ENCODE measurements around the gene DDX46.

The DDX46 gene

DNA sequence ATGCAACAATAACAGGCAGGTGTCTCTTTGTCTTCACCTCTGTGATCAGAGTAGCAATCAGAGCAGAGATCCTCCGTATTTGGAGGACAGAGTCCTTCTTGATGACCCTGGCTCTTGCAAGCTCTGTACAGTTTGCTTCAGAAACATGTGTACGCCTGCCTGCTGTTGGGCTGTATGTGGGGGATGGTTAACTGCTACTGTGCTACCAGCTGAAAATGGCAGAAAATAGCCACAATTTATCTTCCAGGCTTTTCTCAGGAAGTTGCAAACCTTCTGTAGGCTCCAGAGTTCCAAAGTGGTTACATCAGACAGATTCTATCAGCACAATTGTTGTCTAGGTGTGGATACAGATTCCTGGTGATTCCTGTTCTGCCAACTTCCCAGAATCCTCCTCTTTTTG is 35.5 kb downstream of the DDX46 start:
- Mint-ChIP-seq H3K4me3 (no peak overlapping the region), H3K4me1 (ENCODE audit: low read depth) (no peaks in the 10 kb centered on the region), H3K27me3 (no peaks in the 10 kb centered on the region), H3K36me3 (ENCODE audit: low read depth) (peaks cover 93% of the 10 kb centered on the region), H3K9me3 (no peaks in the 10 kb centered on the region), H3K27ac (no peak overlapping the region)
- intact Hi-C loops (cut with micrococcal nuclease) = no loop called here

DNA sequence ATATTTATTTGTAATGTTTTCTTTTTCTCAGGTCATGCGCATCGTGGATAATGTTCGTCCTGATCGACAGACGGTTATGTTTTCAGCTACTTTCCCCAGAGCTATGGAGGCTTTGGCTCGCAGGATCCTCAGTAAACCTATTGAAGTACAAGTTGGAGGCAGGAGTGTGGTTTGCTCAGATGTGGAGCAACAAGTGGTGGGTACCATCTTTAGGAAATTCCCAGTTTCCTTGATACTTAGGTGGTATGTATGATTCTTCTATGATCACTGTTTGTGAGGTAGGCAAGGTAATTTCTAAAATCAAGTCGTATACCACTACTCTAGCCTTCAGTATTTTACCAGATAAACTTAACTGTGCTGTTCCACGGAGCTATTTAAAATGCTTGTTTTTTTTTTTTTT is 36.2 kb downstream of the DDX46 start:
- Mint-ChIP-seq H3K9me3 (no peaks in the 10 kb centered on the region), H3K27ac (no peak overlapping the region), H3K4me1 (ENCODE audit: low read depth) (no peaks in the 10 kb centered on the region), H3K27me3 (no peaks in the 10 kb centered on the region), H3K4me3 (no peak overlapping the region), H3K36me3 (ENCODE audit: low read depth) (peaks cover 93% of the 10 kb centered on the region)
- intact Hi-C loops (cut with micrococcal nuclease) = no loop called here

DNA sequence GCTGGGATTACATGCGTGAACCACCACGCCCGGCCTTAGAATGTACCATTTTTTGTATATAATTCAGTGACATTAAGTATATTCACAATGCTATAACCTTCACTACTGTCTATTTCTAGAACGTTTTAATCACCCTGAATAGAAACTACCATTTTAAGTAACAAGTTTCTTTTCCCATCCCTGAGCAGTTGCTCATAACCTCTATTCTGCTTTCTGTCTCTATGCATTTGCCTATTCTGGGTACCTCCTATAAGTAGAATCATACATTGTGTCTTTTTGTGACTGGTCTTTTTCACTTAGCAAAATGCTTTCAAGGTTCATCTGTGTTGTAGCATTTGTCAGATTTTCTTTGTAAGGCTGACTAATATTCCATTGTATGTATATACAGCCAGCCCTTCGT is 39.9 kb downstream of the DDX46 start:
- Mint-ChIP-seq H3K27me3 (no peaks in the 10 kb centered on the region), H3K27ac (no peak overlapping the region), H3K36me3 (ENCODE audit: low read depth) (peaks cover 93% of the 10 kb centered on the region), H3K9me3 (no peaks in the 10 kb centered on the region), H3K4me3 (no peak overlapping the region), H3K4me1 (ENCODE audit: low read depth) (no peaks in the 10 kb centered on the region)
- intact Hi-C loops (cut with micrococcal nuclease) = no loop called here

DNA sequence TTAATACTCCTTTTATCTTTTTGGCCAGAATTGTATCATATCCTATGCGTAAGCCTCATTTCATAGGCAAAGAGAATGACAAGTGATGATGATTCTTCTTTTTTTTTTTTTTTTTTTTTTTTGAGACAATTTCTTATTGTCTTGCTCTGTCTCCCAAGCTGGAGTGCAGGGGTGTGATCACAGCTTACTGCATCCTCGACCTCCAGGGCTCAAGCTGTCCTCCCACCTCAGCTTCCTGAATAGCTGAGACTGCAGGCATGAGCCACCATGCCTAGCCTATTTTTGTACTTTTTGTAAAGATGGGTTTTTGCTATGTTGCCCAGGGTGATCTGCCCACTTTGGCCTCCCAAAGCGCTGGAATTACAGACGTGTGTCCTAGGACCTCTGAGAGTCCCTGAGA is 45.2 kb downstream of the DDX46 start:
- Mint-ChIP-seq H3K4me3 (no peak overlapping the region), H3K27ac (no peak overlapping the region), H3K9me3 (no peaks in the 10 kb centered on the region), H3K27me3 (no peaks in the 10 kb centered on the region), H3K4me1 (ENCODE audit: low read depth) (no peaks in the 10 kb centered on the region), H3K36me3 (ENCODE audit: low read depth) (peaks cover 88% of the 10 kb centered on the region)
- intact Hi-C loops (cut with micrococcal nuclease) = no loop called here

DNA sequence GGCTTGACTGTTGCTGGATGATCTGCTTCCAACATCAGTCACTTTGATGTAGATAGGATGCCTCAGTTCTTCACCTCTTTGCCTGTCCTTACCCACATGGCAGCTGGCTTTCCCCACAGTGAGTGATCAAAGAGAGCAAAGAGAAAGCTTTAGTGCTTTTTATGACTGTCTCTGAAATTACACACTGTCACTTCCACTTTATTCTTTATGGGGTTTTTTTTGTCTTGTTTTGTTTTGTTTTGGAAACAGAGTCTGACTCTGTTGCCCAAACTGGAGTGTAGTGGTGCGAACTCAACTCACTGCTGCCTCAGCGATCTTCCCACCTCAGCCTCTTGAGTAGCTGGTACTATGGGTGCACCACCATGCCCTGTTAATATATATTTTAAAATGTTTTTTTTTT is 54.8 kb downstream of the DDX46 start:
- no peaks in the 10 kb centered on the region for H3K27me3 Mint-ChIP-seq
- peaks cover 76% of the 10 kb centered on the region for H3K36me3 Mint-ChIP-seq (ENCODE audit: low read depth)
- H3K4me3 Mint-ChIP-seq = no peak overlapping the region

DNA sequence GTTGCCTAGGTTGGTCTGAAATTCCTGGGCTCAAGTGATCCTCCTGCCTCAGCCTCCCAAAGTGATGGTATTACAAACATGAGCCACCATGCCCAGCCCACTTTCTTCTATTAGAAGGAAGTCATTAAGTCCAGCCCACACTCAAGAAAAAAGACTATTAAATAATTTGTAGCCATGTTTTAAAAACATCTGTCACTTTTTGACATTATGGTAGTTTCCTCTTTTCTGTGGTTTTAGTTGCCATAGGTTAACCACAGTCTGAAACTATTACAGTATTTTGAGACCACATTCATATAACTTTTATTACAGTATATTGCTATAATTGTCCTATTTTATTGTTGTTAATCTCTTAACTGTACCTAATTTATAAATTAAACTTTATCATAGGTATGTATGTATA is 55.2 kb downstream of the DDX46 start:
- H3K4me1 Mint-ChIP-seq (ENCODE audit: low read depth) = peaks cover 9% of the 10 kb centered on the region
- no peak overlapping the region for H3K4me3 Mint-ChIP-seq
- intact Hi-C loops (cut with micrococcal nuclease) = no loop called here
- no peak overlapping the region for H3K27ac Mint-ChIP-seq
- no peaks in the 10 kb centered on the region for H3K27me3 Mint-ChIP-seq
- H3K9me3 Mint-ChIP-seq = no peaks in the 10 kb centered on the region
- H3K36me3 Mint-ChIP-seq (ENCODE audit: low read depth) = peaks cover 76% of the 10 kb centered on the region

More for the DNA sequence above, 54.8 kb downstream of the DDX46 start:
- intact Hi-C loops (cut with micrococcal nuclease) = no loop called here
- H3K27ac Mint-ChIP-seq = no peak overlapping the region
- no peaks in the 10 kb centered on the region for H3K9me3 Mint-ChIP-seq
- peaks cover 9% of the 10 kb centered on the region for H3K4me1 Mint-ChIP-seq (ENCODE audit: low read depth)

DNA sequence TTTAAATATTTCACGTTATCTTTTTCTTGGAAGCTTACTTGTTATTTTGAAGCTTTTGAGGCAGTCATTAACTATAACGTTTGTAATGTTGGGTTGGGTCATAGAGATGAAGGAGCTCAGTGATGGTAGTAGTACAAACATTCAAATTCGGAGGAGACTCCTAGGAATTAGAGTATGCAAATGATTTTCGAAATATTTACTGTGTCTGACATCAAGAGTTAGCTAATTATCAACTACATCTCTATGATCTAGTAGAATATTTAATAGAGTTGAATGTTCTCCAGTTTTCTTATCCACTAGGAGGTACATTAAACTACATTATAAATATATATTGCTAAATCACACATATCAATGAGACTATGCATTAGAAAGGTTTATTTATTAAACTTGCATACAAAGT is 58.4 kb downstream of the DDX46 start:
- no peaks in the 10 kb centered on the region for H3K9me3 Mint-ChIP-seq
- no peaks in the 10 kb centered on the region for H3K27me3 Mint-ChIP-seq
- peaks cover 88% of the 10 kb centered on the region for H3K36me3 Mint-ChIP-seq (ENCODE audit: low read depth)
- intact Hi-C loops (cut with micrococcal nuclease) = no loop called here
- H3K4me3 Mint-ChIP-seq = no peak overlapping the region
- peaks cover 9% of the 10 kb centered on the region for H3K4me1 Mint-ChIP-seq (ENCODE audit: low read depth)
- H3K27ac Mint-ChIP-seq = no peak overlapping the region

DNA sequence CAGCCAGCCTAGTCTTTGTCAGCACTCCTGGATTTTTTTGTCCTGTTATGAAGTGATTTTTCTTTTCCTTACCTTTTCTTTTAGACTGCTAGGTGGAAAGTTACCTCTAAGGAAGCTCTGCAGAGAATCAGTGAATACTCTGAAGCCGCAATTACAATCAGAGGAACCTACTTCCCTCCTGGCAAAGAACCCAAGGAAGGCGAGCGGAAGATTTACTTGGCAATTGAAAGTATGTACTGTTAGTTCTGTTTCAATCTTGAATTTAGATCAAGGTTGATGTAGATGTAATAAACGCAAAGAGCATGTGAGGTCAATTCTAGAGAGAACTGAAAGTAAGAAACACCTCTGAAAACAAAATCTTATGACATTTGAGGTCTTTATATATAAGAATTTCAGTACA is 60.2 kb downstream of the DDX46 start:
- Mint-ChIP-seq H3K27me3 (no peaks in the 10 kb centered on the region), H3K4me1 (ENCODE audit: low read depth) (peaks cover 1% of the 10 kb centered on the region), H3K9me3 (no peaks in the 10 kb centered on the region), H3K27ac (no peak overlapping the region), H3K36me3 (ENCODE audit: low read depth) (peaks cover 87% of the 10 kb centered on the region), H3K4me3 (no peak overlapping the region)
- intact Hi-C loops (cut with micrococcal nuclease) = no loop called here

DNA sequence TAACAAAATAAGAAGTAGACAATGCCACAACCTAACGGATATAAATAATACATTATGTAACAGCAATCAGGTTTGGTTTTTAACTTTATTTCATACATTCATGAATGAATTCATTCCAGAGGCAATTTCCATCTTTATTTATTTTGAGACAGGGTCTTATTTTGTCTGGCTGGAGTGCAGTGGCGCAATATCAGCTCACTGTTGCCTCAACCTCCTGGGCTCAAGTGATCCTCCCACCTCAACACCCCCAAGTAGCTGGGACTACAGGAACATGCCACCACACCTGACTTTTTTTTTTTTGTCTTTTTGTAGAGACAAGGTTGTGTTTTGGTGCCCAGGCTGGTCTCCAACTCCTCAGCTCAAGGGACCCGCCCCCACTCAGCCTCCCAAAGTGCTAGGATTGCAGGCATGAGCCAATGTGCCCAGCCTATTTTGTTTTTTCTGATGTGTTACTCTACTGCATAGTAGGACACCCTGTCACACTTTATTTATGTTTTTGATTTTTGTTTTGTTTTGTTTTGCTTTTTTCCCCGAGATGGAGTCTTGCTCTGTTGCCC is 60.9 kb downstream of the DDX46 start:
- H3K27me3 Mint-ChIP-seq = no peaks in the 10 kb centered on the region
- H3K4me3 Mint-ChIP-seq = no peak overlapping the region
- H3K4me1 Mint-ChIP-seq (ENCODE audit: low read depth) = no peaks in the 10 kb centered on the region
- H3K27ac Mint-ChIP-seq = no peak overlapping the region
- intact Hi-C loops (cut with micrococcal nuclease) = no loop called here
- peaks cover 87% of the 10 kb centered on the region for H3K36me3 Mint-ChIP-seq (ENCODE audit: low read depth)
- no peaks in the 10 kb centered on the region for H3K9me3 Mint-ChIP-seq

DNA sequence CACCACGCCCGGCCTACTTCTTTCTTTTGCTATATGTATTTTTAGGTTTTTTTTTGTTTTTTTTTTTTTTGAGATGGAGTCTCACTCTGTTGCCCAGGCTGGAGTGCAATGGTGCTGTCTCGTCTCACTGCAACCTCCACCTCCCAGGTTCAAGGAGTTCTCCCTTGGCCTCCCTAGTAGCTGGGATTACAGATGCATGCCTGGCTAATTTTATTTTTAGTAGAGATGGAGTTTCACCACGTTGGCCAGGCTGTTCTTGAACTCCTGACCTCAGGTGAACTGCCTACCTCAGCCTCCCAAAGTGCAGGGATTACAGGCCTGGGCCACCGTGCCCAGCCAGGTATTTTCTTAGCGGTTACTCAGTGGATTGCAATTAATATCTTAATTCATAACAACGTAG is 63.3 kb downstream of the DDX46 start:
- H3K4me3 Mint-ChIP-seq = no peak overlapping the region
- no peaks in the 10 kb centered on the region for H3K27me3 Mint-ChIP-seq
- intact Hi-C loops (cut with micrococcal nuclease) = no loop called here
- H3K27ac Mint-ChIP-seq = no peak overlapping the region
- H3K9me3 Mint-ChIP-seq = no peaks in the 10 kb centered on the region
- peaks cover 8% of the 10 kb centered on the region for H3K4me1 Mint-ChIP-seq (ENCODE audit: low read depth)
- peaks cover 88% of the 10 kb centered on the region for H3K36me3 Mint-ChIP-seq (ENCODE audit: low read depth)

DNA sequence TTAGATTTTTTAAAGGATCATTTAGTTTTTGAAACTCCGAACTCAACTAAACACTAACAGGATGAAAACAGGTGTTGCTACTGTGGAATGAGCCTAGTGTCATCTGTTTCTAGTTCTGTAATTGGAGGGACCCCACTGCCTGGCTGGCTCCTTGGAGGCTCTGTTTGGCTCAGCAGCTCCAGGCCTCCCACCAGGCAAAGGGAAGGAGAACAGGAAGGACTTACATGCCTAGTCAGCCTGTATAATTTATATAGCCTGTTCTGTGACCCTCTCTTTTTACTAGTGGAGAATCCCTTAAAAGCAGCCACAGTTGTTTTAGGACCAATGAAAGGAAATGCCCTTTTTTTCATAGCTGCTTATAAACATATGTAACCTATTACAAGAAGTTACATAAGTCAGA is 66.1 kb downstream of the DDX46 start:
- no peaks in the 10 kb centered on the region for H3K27me3 Mint-ChIP-seq
- intact Hi-C loops (cut with micrococcal nuclease) = no loop called here
- peaks cover 8% of the 10 kb centered on the region for H3K4me1 Mint-ChIP-seq (ENCODE audit: low read depth)
- no peaks in the 10 kb centered on the region for H3K9me3 Mint-ChIP-seq
- H3K27ac Mint-ChIP-seq = no peak overlapping the region
- no peak overlapping the region for H3K4me3 Mint-ChIP-seq
- peaks cover 82% of the 10 kb centered on the region for H3K36me3 Mint-ChIP-seq (ENCODE audit: low read depth)

DNA sequence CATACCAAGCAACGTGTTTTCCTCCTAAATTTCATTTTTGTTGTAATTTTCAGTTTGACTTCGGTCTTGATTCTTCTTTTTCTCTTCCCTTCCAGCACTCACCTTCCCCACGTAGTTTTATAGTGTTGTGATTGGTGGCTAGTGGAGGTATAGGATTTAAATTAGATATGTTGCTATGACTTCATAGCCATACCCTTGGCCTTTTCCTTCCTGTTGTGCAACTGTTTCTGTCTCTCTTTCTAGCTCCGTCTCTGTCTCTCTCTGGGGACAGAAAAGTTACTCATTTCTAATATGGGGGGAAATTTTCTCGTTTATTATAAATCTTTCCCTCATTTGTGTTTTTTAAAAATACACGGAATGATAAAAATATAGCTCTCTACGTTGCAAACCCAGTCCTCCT is 66.6 kb downstream of the DDX46 start:
- Mint-ChIP-seq H3K4me1 (ENCODE audit: low read depth) (peaks cover 8% of the 10 kb centered on the region), H3K27me3 (no peaks in the 10 kb centered on the region), H3K9me3 (no peaks in the 10 kb centered on the region), H3K27ac (no peak overlapping the region), H3K4me3 (no peak overlapping the region), H3K36me3 (ENCODE audit: low read depth) (peaks cover 77% of the 10 kb centered on the region)
- intact Hi-C loops (cut with micrococcal nuclease) = no loop called here

DNA sequence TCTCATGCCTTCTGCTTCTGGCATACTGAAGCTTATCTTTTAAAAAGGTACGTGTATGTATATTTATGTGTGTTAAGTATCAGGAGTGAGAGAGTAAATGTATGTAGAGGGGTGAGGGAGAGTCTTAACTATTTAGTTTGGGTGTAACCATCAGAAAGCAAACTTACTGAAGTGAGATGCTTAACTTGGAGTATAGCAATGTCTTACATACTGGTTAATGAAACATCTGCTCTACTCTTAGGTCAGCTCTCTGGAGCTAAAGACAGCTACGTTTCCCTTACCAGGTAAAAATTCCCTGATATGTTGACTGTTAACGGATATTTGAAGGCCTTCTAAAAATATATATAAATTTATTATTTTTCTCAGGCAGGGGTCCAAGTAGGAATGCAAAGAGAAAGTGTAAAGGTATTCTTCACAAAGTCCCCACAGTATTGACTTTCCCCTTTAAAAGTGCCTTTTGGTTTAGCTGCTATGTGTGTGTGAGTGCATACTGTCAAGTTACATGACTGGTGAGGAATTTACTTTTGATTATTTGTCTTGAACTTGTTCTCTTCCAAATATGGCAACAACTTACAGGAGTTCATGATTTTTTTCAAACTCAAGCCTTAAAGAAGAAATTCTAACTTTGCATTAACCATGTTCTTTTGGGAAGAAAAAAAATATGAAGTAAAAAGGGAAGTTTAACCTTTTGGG is 74.9 kb downstream of the DDX46 start:
- no peak overlapping the region for H3K4me3 Mint-ChIP-seq
- H3K36me3 Mint-ChIP-seq (ENCODE audit: low read depth) = peaks cover 61% of the 10 kb centered on the region
- no peaks in the 10 kb centered on the region for H3K9me3 Mint-ChIP-seq
- intact Hi-C loops (cut with micrococcal nuclease) = no loop called here
- H3K27ac Mint-ChIP-seq = no peak overlapping the region
- no peaks in the 10 kb centered on the region for H3K27me3 Mint-ChIP-seq
- no peaks in the 10 kb centered on the region for H3K4me1 Mint-ChIP-seq (ENCODE audit: low read depth)

DNA sequence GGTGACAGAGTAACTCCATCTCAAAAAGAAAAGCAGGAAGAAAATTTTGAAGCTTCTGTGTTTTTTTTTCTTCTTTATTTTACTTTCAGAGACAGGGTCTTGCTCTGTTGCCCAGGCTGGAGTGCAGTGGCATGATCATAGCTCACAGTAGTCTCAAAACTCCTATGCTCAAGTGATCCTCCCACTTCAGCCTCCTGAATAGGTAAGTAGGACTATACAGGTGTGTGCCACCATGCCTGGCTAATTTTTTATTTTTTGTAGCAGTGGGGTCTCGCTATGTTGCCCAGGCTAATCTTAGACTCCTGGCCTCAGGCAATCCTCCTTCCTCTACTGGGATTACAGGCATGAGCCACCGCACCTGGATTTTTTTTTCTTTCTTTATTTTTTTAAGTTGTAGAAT is 77.0 kb downstream of the DDX46 start:
- Mint-ChIP-seq H3K9me3 (no peaks in the 10 kb centered on the region), H3K27me3 (no peaks in the 10 kb centered on the region), H3K36me3 (ENCODE audit: low read depth) (peaks cover 74% of the 10 kb centered on the region), H3K4me3 (no peak overlapping the region), H3K27ac (no peak overlapping the region), H3K4me1 (ENCODE audit: low read depth) (no peaks in the 10 kb centered on the region)
- intact Hi-C loops (cut with micrococcal nuclease) = no loop called here

DNA sequence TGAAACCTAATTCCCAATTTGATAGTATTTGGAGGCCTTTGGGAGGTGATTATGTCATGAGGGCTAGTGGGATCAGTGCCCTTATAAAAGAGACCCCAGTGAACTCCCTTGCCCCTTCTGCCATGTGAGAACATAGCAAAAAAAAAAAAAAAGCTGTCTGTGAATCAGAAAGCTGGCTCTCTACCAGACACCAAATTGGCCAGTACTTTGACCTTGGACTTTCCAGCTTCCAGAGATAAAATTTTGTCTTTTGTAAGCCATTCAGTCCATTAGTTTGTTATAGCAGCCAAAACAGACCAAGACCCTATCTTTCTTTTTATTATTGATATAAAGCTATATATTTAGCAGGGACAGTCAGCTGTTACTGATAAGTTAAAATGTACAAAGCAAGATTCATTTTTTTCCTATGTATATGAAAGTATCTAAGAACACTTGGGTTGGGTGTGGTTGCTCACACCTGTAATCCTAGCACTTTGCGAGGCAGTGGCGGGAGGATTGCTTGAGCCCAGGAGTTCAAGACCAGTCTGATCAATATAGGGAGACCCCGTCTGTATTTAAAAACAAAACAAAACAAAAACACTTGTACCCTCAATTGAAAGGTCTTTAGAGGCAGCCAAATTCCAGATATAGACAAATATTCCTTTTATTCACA is 79.1 kb downstream of the DDX46 start:
- Mint-ChIP-seq H3K36me3 (ENCODE audit: low read depth) (peaks cover 63% of the 10 kb centered on the region), H3K27me3 (no peaks in the 10 kb centered on the region), H3K27ac (no peak overlapping the region), H3K4me1 (ENCODE audit: low read depth) (no peaks in the 10 kb centered on the region), H3K9me3 (no peaks in the 10 kb centered on the region), H3K4me3 (no peak overlapping the region)
- intact Hi-C loops (cut with micrococcal nuclease) = no loop called here
